ENCODE measurements around the gene CDKN2B-AS1.

CDKN2B-AS1 gene

GRCh38 chr9:22112870-22113821 is 118.6 kb downstream of the CDKN2B-AS1 start:
- in situ Hi-C loops (cut with MboI; ENCODE audit: low sequenced_read_pairs): no loop called here

GRCh38 chr9:22114956-22115355 is 120.4 kb downstream of the CDKN2B-AS1 start:
- in situ Hi-C loops (cut with MboI; ENCODE audit: low sequenced_read_pairs): no loop called here

DNA sequence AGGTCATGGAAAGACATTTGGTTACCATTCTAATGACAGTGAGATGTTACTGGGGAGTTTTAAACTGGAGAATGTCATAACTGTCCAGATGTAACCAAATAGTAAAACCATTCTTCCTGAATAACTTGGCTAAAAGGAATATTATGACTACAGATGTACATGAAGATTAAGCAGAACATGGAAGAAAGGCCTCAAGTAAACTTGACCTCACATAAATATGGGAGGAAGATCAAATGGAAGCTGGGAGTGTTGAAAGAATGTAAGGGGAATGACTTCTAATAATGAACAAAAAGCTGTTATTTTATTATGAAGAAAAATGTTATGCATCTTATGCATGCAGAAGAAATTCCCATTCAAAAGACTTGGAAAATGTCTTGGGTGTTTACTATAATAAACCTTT is 122.2 kb downstream of the CDKN2B-AS1 start:
- in situ Hi-C loops (cut with MboI; ENCODE audit: low sequenced_read_pairs): no loop called here

- in situ Hi-C loops (cut with MboI; ENCODE audit: low sequenced_read_pairs): no loop called here
Measured at GRCh38 chr9:22117511-22118384, 123.2 kb downstream of the CDKN2B-AS1 start.

GRCh38 chr9:22118810-22119521 is 124.4 kb downstream of the CDKN2B-AS1 start:
- in situ Hi-C loops (cut with MboI; ENCODE audit: low sequenced_read_pairs): no loop called here

DNA sequence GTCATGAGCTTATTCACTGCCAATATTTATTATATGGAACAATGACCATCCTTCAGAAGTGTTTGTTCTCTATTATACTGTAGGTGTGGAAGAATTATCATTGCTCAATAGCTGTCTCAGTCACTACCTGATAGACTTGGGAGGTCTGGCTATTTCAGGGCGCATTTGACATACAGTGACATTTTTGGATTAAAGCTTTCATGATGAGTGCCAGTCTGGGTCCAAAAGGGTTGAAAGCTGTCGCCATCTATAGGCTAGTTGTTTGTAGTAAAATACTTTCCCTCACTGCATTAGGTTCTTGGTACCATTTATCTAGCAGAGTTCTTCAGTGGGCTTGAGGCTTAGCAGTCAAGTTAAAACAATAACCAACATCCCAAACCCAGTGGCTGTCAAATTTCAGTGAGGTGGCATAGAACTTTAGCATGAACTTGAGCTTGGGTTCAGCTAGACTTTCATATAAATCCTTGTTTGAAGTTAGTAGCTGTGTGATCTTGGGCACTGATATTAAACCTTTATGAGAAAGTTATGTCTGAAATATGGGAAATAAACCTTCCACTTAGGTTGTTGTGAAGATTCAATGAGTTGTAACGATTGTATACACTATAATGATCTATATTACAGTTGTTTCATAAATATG is 125.0 kb downstream of the CDKN2B-AS1 start:
- in situ Hi-C loops (cut with MboI; ENCODE audit: low sequenced_read_pairs): no loop called here

GRCh38 chr9:22120159-22120549 is 125.6 kb downstream of the CDKN2B-AS1 start:
- in situ Hi-C loops (cut with MboI; ENCODE audit: low sequenced_read_pairs): no loop called here

- in situ Hi-C loops (cut with MboI; ENCODE audit: low sequenced_read_pairs): no loop called here
Measured at GRCh38 chr9:22120595-22120994, 126.0 kb downstream of the CDKN2B-AS1 start.

- in situ Hi-C loops (cut with MboI; ENCODE audit: low sequenced_read_pairs): no loop called here
Measured at GRCh38 chr9:22124263-22125011, 129.8 kb downstream of the CDKN2B-AS1 start.

- in situ Hi-C loops (cut with MboI; ENCODE audit: low sequenced_read_pairs): no loop called here
Measured at GRCh38 chr9:22129133-22129532, 134.5 kb downstream of the CDKN2B-AS1 start.

DNA sequence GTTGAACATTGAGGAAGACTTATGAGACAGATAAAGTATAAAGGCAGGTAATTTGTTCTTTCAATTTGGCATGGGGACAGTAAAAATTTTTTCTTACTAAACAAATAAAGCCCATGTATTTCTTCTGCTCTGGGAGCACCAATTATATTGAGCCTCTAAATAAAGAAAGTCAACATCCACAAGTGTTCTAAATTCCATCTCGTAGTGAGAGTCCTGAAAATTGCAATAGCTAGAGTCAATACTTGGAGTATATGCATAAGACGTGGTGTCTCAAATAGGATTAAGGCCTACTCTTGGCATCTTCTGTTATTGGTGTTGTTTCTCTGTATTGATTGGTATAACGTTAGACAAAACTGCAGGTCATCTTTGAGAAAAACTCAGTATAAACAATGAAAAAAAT is 135.0 kb downstream of the CDKN2B-AS1 start:
- in situ Hi-C loops (cut with MboI; ENCODE audit: low sequenced_read_pairs): no loop called here

DNA sequence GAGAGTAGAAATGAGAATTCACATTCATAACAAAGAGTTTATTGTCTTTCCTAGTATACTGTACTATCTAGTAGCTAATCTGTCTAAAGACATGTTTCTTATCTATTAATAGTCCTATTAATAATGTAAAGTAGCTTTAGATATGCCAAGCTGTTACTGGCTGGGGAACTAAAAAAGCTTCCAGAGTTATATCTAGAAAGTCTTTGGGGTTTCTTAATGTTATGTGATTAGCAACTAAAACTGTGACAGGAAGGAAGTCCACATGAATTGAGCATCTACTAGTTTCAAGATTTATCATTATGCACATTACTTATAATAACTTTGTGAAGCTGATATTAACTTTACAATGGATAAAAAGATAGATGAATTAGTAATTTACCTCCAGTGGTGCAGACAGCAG is 137.2 kb downstream of the CDKN2B-AS1 start:
- in situ Hi-C loops (cut with MboI; ENCODE audit: low sequenced_read_pairs): no loop called here

DNA sequence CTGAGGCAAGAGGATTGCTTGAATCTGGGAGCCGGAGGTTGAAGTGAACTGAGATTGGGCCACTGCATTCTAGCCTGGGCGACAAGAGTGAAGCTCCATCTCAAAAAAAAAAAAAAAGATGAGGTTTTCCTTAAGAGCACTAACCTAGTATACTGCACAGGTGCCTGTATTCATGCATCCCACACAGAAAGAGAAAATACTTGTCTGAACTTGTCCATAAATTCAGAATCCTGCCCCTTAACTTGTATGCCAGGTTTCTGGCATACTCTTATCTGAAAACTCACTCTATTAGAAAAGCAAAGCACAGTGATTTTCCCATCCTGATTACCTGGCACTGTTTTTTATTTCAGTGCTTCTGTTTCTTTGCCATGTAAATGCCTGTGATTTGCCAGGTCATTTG is 139.8 kb downstream of the CDKN2B-AS1 start:
- in situ Hi-C loops (cut with MboI; ENCODE audit: low sequenced_read_pairs): no loop called here

DNA sequence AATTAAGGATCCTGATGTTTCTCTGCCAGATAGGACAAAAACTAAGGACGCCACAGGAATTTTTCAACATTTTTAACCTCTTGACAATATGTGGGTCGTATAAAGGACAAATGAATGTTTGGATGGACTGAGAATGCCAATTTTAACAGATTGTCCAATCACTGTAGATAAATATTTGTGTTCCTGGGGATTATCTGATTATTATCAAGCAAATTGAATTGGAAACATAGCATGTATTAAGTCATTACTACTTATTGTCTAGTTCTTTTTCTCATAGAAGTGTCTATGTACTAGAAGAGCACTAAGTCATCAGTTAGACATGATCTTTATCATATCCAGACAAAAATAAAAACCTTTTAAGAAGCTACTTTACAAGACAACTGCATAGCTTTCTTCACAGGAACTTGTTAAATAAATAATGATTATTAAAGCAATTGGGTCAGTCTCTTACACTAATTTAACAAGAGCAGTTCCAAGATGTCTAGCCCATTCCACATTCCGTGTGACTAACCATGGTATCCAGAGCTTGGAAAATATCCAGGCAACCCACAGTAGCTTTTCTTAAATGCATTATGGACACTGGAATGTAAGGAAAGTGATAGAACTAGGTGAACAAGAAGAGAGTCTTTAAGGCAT is 142.0 kb downstream of the CDKN2B-AS1 start:
- in situ Hi-C loops (cut with MboI; ENCODE audit: low sequenced_read_pairs): no loop called here

GRCh38 chr9:22138956-22139660 is 144.5 kb downstream of the CDKN2B-AS1 start:
- in situ Hi-C loops (cut with MboI; ENCODE audit: low sequenced_read_pairs): no loop called here

GRCh38 chr9:22141908-22142307 is 147.3 kb downstream of the CDKN2B-AS1 start:
- in situ Hi-C loops (cut with MboI; ENCODE audit: low sequenced_read_pairs): no loop called here

DNA sequence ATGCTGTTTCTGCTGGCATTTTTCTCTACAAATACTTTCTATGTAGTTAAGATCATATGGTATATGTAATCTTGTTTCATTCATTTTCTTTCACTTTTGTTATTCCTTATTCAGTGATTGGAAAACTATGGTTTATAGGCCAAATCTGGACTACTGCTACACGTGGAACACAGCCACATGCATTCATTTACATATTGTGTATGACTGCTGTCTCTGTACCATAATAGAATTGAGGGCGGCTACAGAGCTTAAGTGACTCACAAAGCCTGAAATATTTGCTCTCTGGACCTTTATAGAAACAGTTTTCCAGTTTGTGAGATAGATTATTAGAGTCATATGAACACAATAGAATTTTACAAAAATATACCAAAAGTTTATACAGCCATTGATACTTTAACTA is 148.1 kb downstream of the CDKN2B-AS1 start:
- in situ Hi-C loops (cut with MboI; ENCODE audit: low sequenced_read_pairs): no loop called here

DNA sequence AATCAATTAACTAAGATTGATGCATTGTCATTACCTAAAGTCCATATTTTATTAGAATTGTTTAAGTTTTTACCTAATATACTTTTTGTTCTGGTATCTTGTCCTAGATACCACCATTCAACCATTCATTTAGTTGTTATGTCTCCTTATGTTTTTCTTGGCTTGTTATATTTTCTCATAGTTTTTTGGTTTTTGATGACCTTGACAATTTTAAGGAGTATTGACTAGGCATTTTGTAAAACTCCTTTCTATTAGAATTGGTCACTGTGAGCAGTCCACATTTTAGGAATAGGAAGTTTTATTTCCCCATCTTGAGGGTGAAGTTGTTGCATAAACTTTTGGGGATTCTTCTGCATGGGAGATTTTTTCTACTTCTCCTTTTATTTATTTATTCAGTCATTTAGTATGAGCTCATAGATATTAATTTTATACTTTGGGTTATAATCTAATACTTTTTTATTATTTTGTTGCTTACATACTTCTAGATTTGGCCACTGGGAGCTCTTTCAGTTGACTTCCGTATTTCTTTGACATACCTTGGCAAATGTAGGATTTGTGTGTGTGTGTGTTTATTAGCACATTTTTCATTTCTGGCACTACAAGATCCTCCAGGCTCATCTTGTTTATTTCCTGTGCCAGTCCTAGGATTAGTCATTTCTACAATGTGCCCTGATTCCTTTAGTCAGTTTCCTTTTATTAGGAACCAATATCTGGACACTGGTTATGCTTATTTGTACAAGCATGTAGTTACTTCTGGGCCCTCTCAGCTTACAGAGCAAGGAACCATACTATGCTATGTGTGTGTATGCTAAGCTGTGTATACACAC is 149.4 kb downstream of the CDKN2B-AS1 start:
- in situ Hi-C loops (cut with MboI; ENCODE audit: low sequenced_read_pairs): no loop called here
